Dermis blood vessel endothelial cell (primary cell): ENCODE measurements around the gene AKT1S1. TPM values are rescaled to one million over a fixed set of nuclear protein-coding genes. Genes with fewer than 3 reads are reported as not detected.

Source experiments
- DNase-seq: peaks from one replicate; pipeline ENCODE4 v3.0.0; 2010
- total RNA-seq: library from RNA; depleted of rRNA; stranded (reverse); fragments of >200 nt; gene quantifications from 2 replicates; pipeline ENCODE4 v1.2.3, GENCODE V29; 2014

Gene AKT1S1
- total RNA-seq, 1 donor from 2014 or later: 9.9 TPM

DNA sequence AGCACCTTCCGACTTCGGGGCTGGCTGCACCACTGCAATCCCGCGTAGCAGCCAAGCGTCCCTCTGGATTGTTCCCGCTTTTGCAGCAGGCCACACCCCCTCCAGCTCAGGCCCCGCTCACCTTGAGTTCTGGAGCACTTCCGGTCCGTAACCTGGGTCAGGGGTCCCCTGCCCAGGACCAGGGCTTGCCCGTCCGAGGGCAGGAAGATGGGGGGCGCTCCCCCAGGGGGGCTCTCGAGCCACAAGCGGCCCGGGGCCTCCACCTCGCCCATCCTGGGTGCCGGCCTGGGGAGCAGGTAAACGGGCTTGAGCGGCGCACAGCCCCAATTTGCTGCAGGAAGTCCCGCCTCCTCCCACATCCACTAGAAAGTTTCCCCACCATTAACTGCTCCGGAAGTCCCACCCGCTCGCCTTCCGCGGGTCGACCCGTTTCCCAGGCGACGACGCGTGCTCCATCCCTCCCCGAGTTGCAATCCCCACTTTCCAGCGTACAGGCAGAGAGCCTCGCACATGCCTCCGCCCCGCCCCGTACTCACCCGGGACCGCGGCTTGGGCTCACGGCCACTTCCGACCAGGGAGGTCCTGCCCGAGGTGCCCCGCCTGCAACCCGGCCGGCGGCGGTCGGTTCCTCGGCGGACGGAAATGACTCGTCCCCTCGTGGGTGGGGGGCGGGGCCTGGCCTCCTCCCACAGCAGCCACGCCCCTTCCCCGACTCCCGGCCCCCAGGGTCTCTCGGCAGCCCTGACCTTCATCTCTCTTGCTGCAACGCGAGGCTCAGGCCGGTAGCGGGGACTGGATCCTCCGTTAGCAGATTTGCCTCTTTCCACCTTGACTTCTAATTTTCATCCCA lies 10.0 kb downstream of the AKT1S1 start, which contains the start of gene PNKP:
Gene PNKP (minus strand): TSS at position 644 of the 850 bp plus-strand sequence. CDS start 372 bp downstream, at position 272.
- DNase-seq: peak; percentile 94

DNA sequence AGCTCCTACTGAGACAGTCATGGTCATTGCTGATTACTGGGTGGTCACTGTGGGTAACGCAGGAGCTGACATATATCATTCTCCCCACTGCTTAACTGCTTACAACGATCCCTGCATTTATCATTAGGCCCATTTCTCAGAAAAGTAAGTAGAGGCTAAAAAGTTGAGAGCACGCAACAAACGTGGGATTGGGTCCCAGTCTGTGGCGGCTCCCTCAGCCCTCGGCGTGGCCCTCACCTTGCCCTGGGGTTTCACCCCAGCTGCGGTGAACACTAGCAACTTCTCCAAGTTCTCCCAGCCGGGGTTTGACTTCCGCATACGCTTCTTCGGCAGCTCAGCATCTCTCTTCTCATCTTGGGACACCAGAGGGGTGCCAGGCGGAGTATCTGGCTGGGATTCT lies 12.3 kb downstream of the AKT1S1 start:
- DNase-seq: no peak

GRCh38 chr19:49863935-49864320 lies 13.2 kb downstream of the AKT1S1 start:
- DNase-seq: no peak

DNA sequence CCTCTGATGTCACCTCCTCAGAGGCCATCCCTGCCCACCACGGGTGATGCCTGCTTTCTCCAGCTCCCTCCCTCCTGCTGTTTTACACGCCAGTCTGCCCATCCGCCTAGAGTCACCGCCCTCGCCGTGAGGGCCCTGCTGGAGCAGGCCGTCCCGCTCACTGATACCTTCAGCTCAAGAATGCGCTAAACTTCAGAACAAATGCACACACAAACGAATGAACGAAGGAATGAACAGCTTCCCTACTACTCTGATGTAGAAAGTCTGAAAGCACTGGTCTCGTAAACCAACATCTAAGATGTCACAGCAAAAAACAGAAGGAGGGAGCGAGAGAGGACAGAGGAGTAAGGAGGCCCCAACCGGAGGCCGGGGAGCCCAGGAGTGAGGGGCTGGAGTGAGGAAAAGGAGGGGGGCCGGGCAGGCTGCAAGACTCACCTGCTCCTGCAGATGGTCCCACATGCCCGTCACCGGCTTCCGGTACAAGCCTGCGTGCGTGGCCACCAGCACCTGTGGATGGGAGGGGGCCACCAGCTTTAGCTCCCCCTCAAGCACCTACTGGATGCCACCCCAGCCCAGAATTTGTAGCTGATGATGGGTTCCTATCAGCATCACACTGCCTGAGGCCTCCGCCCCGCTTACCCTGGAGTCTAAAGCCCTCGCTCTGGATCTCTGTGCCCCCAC lies 13.8 kb downstream of the AKT1S1 start:
- no peak for DNase-seq

GRCh38 chr19:49862391-49863253 lies 14.5 kb downstream of the AKT1S1 start:
- DNase-seq: peak; percentile 38

- no peak for DNase-seq
Measured at GRCh38 chr19:49861541-49862378, 15.4 kb downstream of the AKT1S1 start.

DNA sequence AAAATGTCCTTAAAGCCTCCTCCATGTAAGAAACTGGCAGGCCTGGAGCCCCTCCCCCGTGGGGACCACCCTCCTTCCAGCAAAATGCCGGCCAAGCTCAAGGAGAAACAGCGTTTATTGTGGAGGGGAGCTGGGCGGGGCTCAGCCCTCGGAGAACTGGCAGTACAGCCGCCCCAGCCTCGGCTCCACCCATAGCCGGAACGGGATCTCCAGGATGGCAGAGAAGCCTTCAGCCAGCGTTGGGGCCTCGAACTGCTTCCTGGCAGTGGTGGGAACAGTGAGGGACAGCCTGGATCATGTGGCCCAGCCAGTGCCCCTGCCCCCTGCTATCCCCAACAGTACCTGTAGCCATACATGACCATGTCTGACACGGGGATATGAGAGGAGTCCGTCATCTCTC lies 16.0 kb downstream of the AKT1S1 start:
- DNase-seq: no peak

DNA sequence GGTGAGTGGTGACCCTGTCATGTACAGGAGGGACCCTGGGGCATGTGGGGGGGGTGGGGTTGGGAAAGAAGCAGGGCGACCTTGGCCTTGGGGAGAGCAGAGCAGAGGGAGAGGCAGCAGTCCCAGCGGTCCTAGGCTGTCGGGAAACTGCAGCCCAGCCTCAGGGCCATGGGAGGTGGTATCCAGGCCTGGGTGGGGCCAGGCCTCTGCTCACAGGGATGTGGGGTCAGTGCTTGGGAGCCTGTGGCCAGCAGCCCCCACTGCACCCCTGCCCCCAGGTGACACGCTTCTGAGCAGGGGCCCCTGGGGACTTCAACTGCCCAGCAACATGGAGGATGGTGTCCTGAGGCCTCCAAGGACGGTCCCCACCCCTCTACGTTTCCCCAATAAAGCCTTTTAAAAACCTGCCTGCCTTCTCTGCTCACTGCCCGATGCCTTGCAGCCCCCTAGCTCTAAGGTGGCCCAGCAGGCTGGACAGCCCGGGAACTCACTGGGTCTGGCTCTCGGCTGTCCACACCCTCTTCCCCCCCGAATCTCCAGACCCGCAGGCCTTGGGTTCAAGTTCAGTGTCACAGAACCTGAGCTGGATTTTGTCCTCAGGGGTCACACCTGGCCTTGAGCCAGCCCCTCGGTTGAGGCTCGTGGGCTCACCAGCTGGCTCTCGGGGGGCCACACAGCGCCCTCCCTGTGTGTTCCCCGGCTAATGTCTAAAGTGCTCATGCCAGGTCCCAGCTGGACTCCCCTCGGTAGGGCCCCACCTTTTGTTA lies 16.6 kb downstream of the AKT1S1 start:
- DNase-seq: no peak

DNA sequence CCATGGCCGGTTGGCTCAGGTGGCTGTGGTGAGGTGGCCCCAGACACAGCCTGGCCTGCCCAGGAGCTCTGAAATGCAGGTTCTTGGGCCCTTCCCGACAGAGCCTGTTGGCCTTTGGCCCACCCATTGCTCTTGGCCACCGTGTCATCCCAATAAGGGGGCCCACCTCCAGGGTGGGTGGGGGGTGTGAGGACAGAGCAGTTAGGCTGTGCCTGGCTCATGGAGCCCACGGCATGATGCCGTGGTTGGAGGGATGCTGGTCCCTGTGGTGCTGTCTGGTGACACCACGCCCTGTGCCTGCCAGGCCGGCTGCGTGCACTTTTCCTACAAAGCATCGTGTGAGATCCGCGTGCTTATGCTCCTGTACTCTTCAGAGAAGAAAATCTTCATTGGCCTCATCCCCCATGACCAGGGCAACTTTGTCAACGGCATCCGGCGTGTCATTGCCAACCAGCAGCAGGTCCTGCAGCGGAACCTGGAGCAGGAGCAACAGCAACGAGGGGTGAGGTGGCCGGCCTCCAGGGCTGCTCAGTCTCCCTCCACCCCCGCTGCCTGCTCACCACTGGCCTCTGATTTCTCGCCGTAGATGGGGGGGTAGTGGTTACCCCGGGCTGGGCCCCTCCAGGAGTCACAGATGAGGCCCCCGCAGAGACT lies 17.3 kb downstream of the AKT1S1 start:
- DNase-seq: no peak

- no peak for DNase-seq
Measured at GRCh38 chr19:49858088-49858985, 18.8 kb downstream of the AKT1S1 start.

- no peak for DNase-seq
Measured at GRCh38 chr19:49857838-49858087, 19.4 kb downstream of the AKT1S1 start.

- DNase-seq: no peak
Measured at GRCh38 chr19:49857061-49857837, 19.9 kb downstream of the AKT1S1 start.

DNA sequence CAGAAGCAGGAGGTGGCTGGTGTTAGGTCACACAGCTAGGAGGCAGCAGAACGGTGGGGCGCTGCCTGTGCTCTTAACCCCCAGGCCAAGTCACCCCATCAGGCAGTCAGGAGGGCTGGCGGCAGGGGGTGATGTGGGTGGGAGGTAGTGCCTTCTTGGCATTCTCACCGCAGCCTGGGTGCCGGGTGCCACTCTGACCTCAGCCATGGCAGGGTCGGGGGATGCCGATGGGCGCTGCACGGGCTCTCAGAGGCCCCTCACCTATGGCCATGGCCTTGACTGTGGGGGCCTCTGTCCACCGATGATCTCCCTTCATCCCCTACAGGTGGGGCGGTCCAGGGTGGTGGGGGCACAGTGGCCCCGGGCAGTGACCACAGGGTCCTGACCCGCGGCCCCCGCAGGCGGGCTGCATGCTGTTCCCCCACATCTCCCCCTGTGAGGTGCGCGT lies 20.6 kb downstream of the AKT1S1 start:
- no peak for DNase-seq

DNA sequence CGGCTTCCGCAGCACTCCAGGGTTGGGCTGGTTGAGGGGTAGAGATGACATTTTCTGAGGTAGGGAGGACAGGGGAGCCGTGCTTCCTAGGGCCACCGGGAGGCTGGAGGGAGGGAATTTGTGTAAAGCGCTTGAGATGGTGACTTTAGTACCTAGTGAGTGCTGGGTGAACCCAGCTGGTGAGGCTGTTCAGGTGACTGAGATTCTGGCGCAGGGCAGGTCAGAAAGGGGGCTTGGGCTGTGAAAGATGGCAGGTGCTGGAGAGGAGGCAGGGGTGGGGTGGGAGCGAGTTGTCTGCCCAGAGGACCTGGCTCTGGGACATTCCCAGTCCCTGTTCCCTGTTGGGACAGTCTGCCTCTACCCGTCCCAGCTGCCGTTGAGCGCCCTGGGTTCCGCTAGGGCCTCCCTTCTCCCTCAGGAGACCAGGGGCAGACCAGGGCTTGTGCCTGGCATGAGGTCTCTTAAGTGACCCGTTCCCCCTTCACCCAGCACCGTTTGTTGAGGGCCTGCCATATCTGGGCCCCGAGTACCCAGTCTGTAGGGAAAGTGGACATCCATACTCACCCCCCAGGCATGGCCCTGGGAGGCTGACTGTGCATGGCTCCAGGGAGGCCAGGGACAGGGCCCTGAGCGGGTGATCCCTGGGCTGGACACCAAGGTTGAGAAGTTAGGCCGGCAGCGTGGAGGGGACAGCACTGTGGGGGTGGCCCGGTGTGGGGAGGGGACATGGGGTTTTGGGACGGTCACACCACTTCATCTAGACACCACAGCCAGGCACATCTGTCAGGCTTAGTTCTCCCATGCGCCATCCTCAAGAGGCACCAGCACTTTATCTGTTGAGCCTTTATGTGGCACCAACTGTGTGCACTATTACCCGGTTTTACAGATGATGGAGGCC lies 21.2 kb downstream of the AKT1S1 start:
- DNase-seq: no peak

DNA sequence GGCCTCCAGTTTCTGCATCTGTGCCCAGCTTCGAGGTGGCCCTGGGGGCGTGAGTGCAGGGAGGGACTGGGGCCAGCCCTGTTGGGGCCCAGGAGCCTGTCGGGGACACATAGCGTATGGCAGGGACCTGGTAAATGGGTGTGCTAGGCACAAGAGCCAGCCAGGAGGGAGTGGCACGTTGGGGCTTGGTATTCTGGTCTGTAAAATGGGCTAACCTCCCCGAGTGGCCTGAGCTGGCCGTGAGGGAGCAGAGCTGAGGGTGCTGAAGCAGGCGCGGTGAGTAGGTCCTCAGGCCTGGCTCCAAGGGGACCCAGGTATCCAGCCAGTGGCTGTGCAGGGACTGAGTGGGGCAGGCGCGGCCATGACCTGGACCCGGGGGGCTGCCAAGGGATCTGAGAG lies 21.9 kb downstream of the AKT1S1 start:
- DNase-seq: no peak

- no peak for DNase-seq
Measured at GRCh38 chr19:49854378-49855263, 22.5 kb downstream of the AKT1S1 start.

DNA sequence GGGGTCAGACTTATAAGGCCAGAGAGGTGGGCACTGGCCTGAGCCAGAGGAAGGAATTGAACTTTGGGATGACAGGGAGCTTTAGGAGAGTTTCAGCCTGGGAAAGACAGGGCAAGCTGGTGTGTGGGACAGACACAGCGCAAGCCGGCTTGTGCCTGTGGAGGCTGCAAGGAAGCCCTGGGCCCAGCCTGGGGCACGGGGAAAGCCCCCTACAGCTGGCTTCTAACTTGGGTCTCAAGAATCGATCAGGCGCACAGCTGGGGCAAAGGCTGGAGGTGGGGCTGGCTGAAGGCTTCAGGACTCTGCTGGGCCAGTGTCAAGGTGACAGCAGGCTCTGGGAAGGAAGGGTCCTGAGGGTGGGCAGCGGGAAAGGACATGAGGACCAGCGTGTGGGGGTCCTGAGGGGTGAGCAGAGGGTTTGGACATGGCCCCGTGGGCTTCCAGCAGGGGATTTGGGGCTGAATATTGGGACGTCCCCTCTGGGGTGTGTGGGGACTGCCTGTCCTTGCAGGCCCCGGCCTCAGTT lies 23.2 kb downstream of the AKT1S1 start:
- DNase-seq: no peak
